IMR-90 (cell line): ENCODE results near the gene TST. TPM values are rescaled to one million over a fixed set of nuclear protein-coding genes. Genes with fewer than 3 reads are reported as not detected.

Source experiments
- ATAC-seq: fragments of 200-7000 bp; cut with Tn5 transposase; 2 replicates; pipeline ENCODE4 v1.9.1; 2020; ENCODE audit warnings: low read depth, mild to moderate bottlenecking, moderate library complexity
- BruUV-seq: library from RNA; stranded (reverse); fragments of 400-500 nt; replicated peaks from 2 replicates; lab custom pipeline; 2021; lab: Mats Ljungman, UMichigan
- CTCF ChIA-PET: fragments of 300-600 bp; formaldehyde crosslinking; extraction: SDS; loops from one replicate; lab custom pipeline; 2021; ENCODE audit warnings: antibody characterized with exemption; lab: Yijun Ruan, JAX
- POLR2A ChIA-PET: fragments of 300-600 bp; sonication (Branson Sonifier 250); formaldehyde crosslinking; loops from one replicate; lab custom pipeline; 2022; ENCODE audit warnings: antibody characterized with exemption; ENCODE audit not compliant: unreplicated experiment; lab: Charles Lee
- DNase-seq: peaks from one replicate; pipeline ENCODE4 v3.0.0; 2013
- H2AFZ ChIP-seq: replicated peaks from 2 replicates; pipeline ENCODE3; 2013; ENCODE audit warnings: low read length, mild to moderate bottlenecking; ENCODE audit not compliant: poor library complexity
- H2AK5ac ChIP-seq: 2 replicates; pipeline ENCODE4 v1.6.1; 2013; ENCODE audit warnings: low read depth, low read length, inconsistent platforms
- H2AK9ac ChIP-seq: replicated peaks from 2 replicates; pipeline ENCODE3; 2013; ENCODE audit warnings: mild to moderate bottlenecking, low read depth, low read length, moderate library complexity; ENCODE audit not compliant: poor library complexity
- H2BK120ac ChIP-seq: 2 replicates; pipeline ENCODE4 v1.6.1; 2013; ENCODE audit warnings: low read depth, low read length, inconsistent platforms
- H2BK15ac ChIP-seq: 3 replicates; pipeline ENCODE4 v1.6.1; 2013; ENCODE audit warnings: low read depth, low read length, inconsistent platforms
- H2BK20ac ChIP-seq: 2 replicates; pipeline ENCODE4 v1.6.1; 2013; ENCODE audit warnings: low read depth, mild to moderate bottlenecking, inconsistent platforms, low read length, moderate library complexity
- H2BK5ac ChIP-seq: 2 replicates; pipeline ENCODE4 v1.6.1; 2013; ENCODE audit warnings: mild to moderate bottlenecking, low read depth, low read length, inconsistent platforms; ENCODE audit not compliant: poor library complexity, severe bottlenecking
- H3K14ac ChIP-seq: replicated peaks from 2 replicates; pipeline ENCODE4 v1.6.1; 2013; ENCODE audit warnings: low read depth, low read length, inconsistent platforms
- H3K18ac ChIP-seq: 2 replicates; pipeline ENCODE4 v1.6.1; 2013; ENCODE audit warnings: low read depth, low read length, control low read depth
- H3K23ac ChIP-seq: 2 replicates; pipeline ENCODE4 v1.6.1; 2013; ENCODE audit warnings: low read depth, low read length, inconsistent platforms
- H3K27ac ChIP-seq: 2 replicates; pipeline ENCODE4 v1.5.1; 2013; ENCODE audit warnings: mild to moderate bottlenecking, control low read depth, low read length; ENCODE audit not compliant: insufficient read depth
- H3K27me3 ChIP-seq: 2 replicates; pipeline ENCODE4 v1.6.1; 2013; ENCODE audit warnings: low read length; ENCODE audit not compliant: control insufficient read depth, insufficient read depth
- H3K36me3 ChIP-seq: 2 replicates; pipeline ENCODE4 v1.6.1; 2013; ENCODE audit warnings: low read length, mixed read lengths; ENCODE audit not compliant: control insufficient read depth, insufficient read depth
- H3K4ac ChIP-seq: 2 replicates; pipeline ENCODE4 v1.6.1; 2013; ENCODE audit warnings: low read depth, low read length, inconsistent platforms
- H3K4me1 ChIP-seq: 2 replicates; pipeline ENCODE4 v1.6.1; 2013; ENCODE audit warnings: low read length, mixed read lengths; ENCODE audit not compliant: control insufficient read depth, insufficient read depth
- H3K4me2 ChIP-seq: 2 replicates; pipeline ENCODE4 v1.6.1; 2013; ENCODE audit warnings: low read depth, mild to moderate bottlenecking, control low read depth, low read length, moderate library complexity
- H3K4me3 ChIP-seq: 2 replicates; pipeline ENCODE4 v1.5.1; 2013; ENCODE audit warnings: low read depth, mild to moderate bottlenecking, control low read depth, low read length, moderate library complexity; ENCODE audit not compliant: insufficient read depth
- H3K56ac ChIP-seq: 2 replicates; pipeline ENCODE4 v1.6.1; 2013; ENCODE audit warnings: low read length, inconsistent platforms; ENCODE audit not compliant: insufficient read depth; ENCODE audit errors: extremely low read depth
- H3K79me1 ChIP-seq, 2 experiments: 2 replicates each; pipeline ENCODE4 v1.6.1; 2013; ENCODE audit warnings: low read length in 2 of 2, inconsistent platforms in 1 of 2, low read depth in 1 of 2
- H3K9ac ChIP-seq: 2 replicates; pipeline ENCODE4 v1.6.1; 2013; ENCODE audit warnings: low read depth, low read length, control low read depth
- H3K9me1 ChIP-seq: 2 replicates; pipeline ENCODE4 v1.6.1; 2013; ENCODE audit warnings: low read length, inconsistent platforms; ENCODE audit not compliant: insufficient read depth
- H3K9me3 ChIP-seq: 2 replicates; pipeline ENCODE4 v1.6.1; 2013; ENCODE audit warnings: low read length; ENCODE audit not compliant: control insufficient read depth, insufficient read depth
- H4K20me1 ChIP-seq: 2 replicates; pipeline ENCODE4 v1.6.1; 2013; ENCODE audit warnings: low read length, inconsistent platforms; ENCODE audit not compliant: insufficient read depth
- H4K5ac ChIP-seq: 2 replicates; pipeline ENCODE4 v1.6.1; 2013; ENCODE audit warnings: mild to moderate bottlenecking, low read depth, low read length, control low read depth
- H4K8ac ChIP-seq, 2 experiments: 2 replicates each; pipeline ENCODE4 v1.6.1; 2013; ENCODE audit warnings: low read depth in 2 of 2, low read length in 2 of 2, control low read depth in 1 of 2, inconsistent platforms in 1 of 2
- H4K91ac ChIP-seq: 2 replicates; pipeline ENCODE4 v1.6.1; 2013; ENCODE audit warnings: low read depth, low read length, inconsistent platforms; ENCODE audit not compliant: insufficient read depth
- BHLHE40 ChIP-seq: fragments of 150-350 bp; IDR thresholded peaks from 2 replicates; pipeline ENCODE4 v1.6.1; 2016; ENCODE audit warnings: mild to moderate bottlenecking, low read depth, low read length
- MAFK ChIP-seq: IDR thresholded peaks from 2 replicates; pipeline ENCODE4 v1.6.1; 2012; ENCODE audit warnings: low read depth, low read length, improper control_type of control experiment
- MAZ ChIP-seq: IDR thresholded peaks from 2 replicates; pipeline ENCODE4 v1.6.1; 2012; ENCODE audit warnings: low read depth, mild to moderate bottlenecking, low read length, improper control_type of control experiment, moderate library complexity, borderline replicate concordance
- MXI1 ChIP-seq: IDR thresholded peaks from 2 replicates; pipeline ENCODE4 v1.6.1; 2012; ENCODE audit warnings: low read depth, mild to moderate bottlenecking, low read length, moderate library complexity, borderline replicate concordance
- RCOR1 ChIP-seq: IDR thresholded peaks from 2 replicates; pipeline ENCODE4 v1.6.1; 2012; ENCODE audit warnings: mild to moderate bottlenecking, low read length, improper control_type of control experiment; ENCODE audit not compliant: insufficient replicate concordance
- SMC3 ChIP-seq: fragments of 150-350 bp; IDR thresholded peaks from 2 replicates; pipeline ENCODE4 v1.6.1; 2016; ENCODE audit warnings: low read depth, mild to moderate bottlenecking, antibody characterized with exemption, low read length, moderate library complexity
- WGBS, 2 experiments: methylation state at CpG; one replicate each; pipeline versions ENCODE4 v1.1.5 to v1.1.7; 2013; ENCODE audit warnings: missing lambda C conversion rate in 2 of 2; ENCODE audit not compliant: insufficient read length in 1 of 2; ENCODE audit errors: extremely low coverage in 2 of 2; 5-methylcytosine and 5-hydroxymethylcytosine counted together
- dilution Hi-C: fragments of 300-500 bp; cut with HindIII; formaldehyde crosslinking; loops from one replicate; pipeline ENCODE4 v1.14.3; 2018; ENCODE audit warnings: low sequenced_read_pairs; ENCODE audit not compliant: unreplicated experiment
- in situ Hi-C: fragments of 300-500 bp; cut with MboI; formaldehyde crosslinking; loops from 3 replicates; pipeline ENCODE4 v1.14.3; 2019; ENCODE audit warnings: low sequenced_read_pairs, inconsistent platforms, mixed read lengths
- intact Hi-C: fragments of 100-400 bp; cut with micrococcal nuclease; formaldehyde crosslinking; loops from 2 replicates; pipeline ENCODE4 v1.10.0; 2022
- polyA plus RNA-seq, 3 experiments: library from polyadenylated mRNA; depleted of rRNA; stranded (reverse); fragments of >200 nt; gene quantifications; 2 replicates each; pipeline ENCODE4 v1.2.3, GENCODE V29; 2012; ENCODE audit warnings: low replicate concordance in 1 of 3
- total RNA-seq: library from RNA; depleted of rRNA; stranded (reverse); fragments of >200 nt; gene quantifications from 2 replicates; pipeline ENCODE4 v1.2.3, GENCODE V29; 2012
- TF ChIP-seq, protein P1 (sequence below): conservative IDR thresholded peaks from 2 replicates; pipeline ENCODE4 v1.5.1; 2012; ENCODE audit warnings: mild to moderate bottlenecking, low read depth, low read length, improper control_type of control experiment
- TF ChIP-seq, protein P2 (sequence below): fragments of 150-350 bp; IDR thresholded peaks from 2 replicates; pipeline ENCODE4 v1.6.1; 2017; ENCODE audit warnings: mild to moderate bottlenecking, antibody characterized with exemption, low read length, low read depth

Gene TST
- total and polyA plus RNA-seq, 2 of the 4 experiments (the other 2 are of a cell fraction), result 31.7 to 37.7 TPM

- no peak overlapping the region for H2AK5ac ChIP-seq
- H3K4ac ChIP-seq, result no peak overlapping the region
- no peak overlapping the region for H4K91ac ChIP-seq
- H3K56ac ChIP-seq, result no peak overlapping the region
- no peak overlapping the region for H4K8ac ChIP-seq
- H3K23ac ChIP-seq, result no peak overlapping the region
- H3K9me3 ChIP-seq, result peaks cover 5% of the 10 kb centered on the region
- H3K36me3 ChIP-seq, result no peaks in the 10 kb centered on the region; the same call in 1 of the 2 replicates
- H3K4me3 ChIP-seq, result no peak overlapping the region
- in situ Hi-C loops, result no loop called here
- H2BK5ac ChIP-seq, result no peak overlapping the region
- no peaks in the 10 kb centered on the region; the same call in 1 of the 2 replicates for H3K9me1 ChIP-seq
- no peak overlapping the region for H2BK15ac ChIP-seq
- H2AK9ac ChIP-seq, result no peak overlapping the region
- peaks cover 31% of the 10 kb centered on the region for H3K27me3 ChIP-seq
- H3K27ac ChIP-seq, result no peak overlapping the region
- H2BK20ac ChIP-seq, result no peak overlapping the region
- ChIA-PET CTCF (no interaction called here), POLR2A (no interaction called here)
- H3K79me1 ChIP-seq, result no peaks in the 10 kb centered on the region; a peak in 1 of 4 replicates
- TF ChIP-seq, protein P1, sequence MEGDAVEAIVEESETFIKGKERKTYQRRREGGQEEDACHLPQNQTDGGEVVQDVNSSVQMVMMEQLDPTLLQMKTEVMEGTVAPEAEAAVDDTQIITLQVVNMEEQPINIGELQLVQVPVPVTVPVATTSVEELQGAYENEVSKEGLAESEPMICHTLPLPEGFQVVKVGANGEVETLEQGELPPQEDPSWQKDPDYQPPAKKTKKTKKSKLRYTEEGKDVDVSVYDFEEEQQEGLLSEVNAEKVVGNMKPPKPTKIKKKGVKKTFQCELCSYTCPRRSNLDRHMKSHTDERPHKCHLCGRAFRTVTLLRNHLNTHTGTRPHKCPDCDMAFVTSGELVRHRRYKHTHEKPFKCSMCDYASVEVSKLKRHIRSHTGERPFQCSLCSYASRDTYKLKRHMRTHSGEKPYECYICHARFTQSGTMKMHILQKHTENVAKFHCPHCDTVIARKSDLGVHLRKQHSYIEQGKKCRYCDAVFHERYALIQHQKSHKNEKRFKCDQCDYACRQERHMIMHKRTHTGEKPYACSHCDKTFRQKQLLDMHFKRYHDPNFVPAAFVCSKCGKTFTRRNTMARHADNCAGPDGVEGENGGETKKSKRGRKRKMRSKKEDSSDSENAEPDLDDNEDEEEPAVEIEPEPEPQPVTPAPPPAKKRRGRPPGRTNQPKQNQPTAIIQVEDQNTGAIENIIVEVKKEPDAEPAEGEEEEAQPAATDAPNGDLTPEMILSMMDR, result no peak
- TF ChIP-seq MAFK, result no peak
- no peak for TF ChIP-seq MAZ
- no peak for TF ChIP-seq MXI1
- TF ChIP-seq, protein P2, sequence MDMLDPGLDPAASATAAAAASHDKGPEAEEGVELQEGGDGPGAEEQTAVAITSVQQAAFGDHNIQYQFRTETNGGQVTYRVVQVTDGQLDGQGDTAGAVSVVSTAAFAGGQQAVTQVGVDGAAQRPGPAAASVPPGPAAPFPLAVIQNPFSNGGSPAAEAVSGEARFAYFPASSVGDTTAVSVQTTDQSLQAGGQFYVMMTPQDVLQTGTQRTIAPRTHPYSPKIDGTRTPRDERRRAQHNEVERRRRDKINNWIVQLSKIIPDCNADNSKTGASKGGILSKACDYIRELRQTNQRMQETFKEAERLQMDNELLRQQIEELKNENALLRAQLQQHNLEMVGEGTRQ, result no peak
- no peak for TF ChIP-seq BHLHE40
- no peak for TF ChIP-seq SMC3
- no peak for TF ChIP-seq RCOR1
- no peak overlapping the region for H4K5ac ChIP-seq
- peaks cover 11% of the 10 kb centered on the region for H4K20me1 ChIP-seq
- intact Hi-C loops, result no loop called here
- H3K9ac ChIP-seq, result no peak overlapping the region
- H3K4me2 ChIP-seq, result no peak overlapping the region
- no peak overlapping the region for H2BK120ac ChIP-seq
- dilution Hi-C loops, result no loop called here
- DNase-seq (no peak), ATAC-seq (no peak)
- no peak overlapping the region for H3K18ac ChIP-seq
- no peak overlapping the region for H2AFZ ChIP-seq
- H3K14ac ChIP-seq, result no peak overlapping the region
- no peaks in the 10 kb centered on the region for H3K4me1 ChIP-seq
- 100% methylated on average over 2 of the region's 2 CpGs; no CpG with 5 or more reads in 1 of the 2 experiments for WGBS, 2 experiments
- no TSS peak for BruUV-seq
Measured at GRCh38 chr22:37009490-37009889, 9.8 kb downstream of the TST start.
